GM13977 (cell line): ENCODE measurements around the gene CASZ1.
A peak's percentile ranks its signal among the peaks of the same experiment; 100 is the strongest.

Source experiments
- DNase-seq: peaks from one replicate; pipeline ENCODE4 v3.0.0; 2012; ENCODE audit warnings: low spot score
- in situ Hi-C: fragments of 300-500 bp; cut with MboI; formaldehyde crosslinking; loops from one replicate; pipeline ENCODE4 v1.12.0; 2022; ENCODE audit warnings: low sequenced_read_pairs, low pct_unique_long_range_greater_than_20kb, mixed read lengths, inconsistent platforms; ENCODE audit not compliant: unreplicated experiment
- TF ChIP-seq, protein P1 (sequence below): IDR thresholded peaks from 2 replicates; pipeline ENCODE4 v1.5.1; 2012; ENCODE audit warnings: mild to moderate bottlenecking, control low read depth; ENCODE audit not compliant: insufficient read depth; ENCODE audit errors: extremely low read depth, missing control alignments

CASZ1 gene, protein sequence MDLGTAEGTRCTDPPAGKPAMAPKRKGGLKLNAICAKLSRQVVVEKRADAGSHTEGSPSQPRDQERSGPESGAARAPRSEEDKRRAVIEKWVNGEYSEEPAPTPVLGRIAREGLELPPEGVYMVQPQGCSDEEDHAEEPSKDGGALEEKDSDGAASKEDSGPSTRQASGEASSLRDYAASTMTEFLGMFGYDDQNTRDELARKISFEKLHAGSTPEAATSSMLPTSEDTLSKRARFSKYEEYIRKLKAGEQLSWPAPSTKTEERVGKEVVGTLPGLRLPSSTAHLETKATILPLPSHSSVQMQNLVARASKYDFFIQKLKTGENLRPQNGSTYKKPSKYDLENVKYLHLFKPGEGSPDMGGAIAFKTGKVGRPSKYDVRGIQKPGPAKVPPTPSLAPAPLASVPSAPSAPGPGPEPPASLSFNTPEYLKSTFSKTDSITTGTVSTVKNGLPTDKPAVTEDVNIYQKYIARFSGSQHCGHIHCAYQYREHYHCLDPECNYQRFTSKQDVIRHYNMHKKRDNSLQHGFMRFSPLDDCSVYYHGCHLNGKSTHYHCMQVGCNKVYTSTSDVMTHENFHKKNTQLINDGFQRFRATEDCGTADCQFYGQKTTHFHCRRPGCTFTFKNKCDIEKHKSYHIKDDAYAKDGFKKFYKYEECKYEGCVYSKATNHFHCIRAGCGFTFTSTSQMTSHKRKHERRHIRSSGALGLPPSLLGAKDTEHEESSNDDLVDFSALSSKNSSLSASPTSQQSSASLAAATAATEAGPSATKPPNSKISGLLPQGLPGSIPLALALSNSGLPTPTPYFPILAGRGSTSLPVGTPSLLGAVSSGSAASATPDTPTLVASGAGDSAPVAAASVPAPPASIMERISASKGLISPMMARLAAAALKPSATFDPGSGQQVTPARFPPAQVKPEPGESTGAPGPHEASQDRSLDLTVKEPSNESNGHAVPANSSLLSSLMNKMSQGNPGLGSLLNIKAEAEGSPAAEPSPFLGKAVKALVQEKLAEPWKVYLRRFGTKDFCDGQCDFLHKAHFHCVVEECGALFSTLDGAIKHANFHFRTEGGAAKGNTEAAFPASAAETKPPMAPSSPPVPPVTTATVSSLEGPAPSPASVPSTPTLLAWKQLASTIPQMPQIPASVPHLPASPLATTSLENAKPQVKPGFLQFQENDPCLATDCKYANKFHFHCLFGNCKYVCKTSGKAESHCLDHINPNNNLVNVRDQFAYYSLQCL (N-terminal part only)

DNA sequence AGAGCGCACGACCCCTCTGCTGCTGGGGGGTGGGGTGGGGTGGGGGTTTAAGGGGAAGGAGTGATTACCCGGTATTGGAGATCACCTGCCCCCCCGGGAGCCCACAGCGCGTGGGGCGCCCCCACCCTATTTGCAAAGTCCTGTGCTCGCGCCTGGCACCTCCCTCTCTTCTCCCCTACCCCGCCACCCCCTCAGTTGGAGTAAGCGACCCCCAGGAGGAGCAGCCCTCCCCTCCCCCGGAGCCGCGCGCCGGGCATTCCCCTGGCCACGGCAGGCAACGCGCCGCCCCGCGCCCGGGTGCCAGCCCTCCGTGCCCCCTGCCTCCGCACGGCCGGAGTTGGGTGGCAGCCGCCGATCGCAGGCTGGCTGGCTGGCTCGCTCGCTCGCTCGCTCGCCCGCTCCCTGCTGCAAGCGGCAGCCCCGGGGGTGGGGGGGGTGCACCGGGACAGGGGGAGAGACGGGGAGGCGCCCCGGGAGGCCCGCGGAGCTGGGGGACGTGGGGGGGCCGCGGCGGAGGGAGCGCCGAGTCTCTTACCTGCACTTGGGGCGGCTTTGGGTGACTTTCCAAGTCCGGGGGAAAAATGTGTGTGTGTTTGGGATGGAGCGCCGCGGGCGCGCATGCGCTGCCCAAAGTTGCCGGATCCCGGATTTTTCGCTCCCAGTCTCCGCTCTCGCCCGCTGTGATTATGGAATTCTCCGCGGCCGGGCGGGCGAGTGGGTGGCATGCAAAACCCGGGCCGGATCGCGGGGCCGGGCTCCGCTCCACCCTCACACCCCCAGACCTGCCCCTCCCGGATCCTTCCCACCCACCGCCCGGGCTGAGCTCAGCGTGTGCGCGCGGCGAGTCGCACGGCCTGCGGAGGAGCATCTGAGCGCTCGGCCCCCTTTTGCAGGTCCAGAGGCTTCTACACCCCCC, at the start of gene CASZ1:
Gene CASZ1 (minus strand): TSS at position 618 of the 916 bp plus-strand sequence. CDS start 102,757 bp downstream, outside the sequence.
- DNase-seq = peak; percentile 49
- in situ Hi-C loops = no loop called here
- TF ChIP-seq, protein P1, sequence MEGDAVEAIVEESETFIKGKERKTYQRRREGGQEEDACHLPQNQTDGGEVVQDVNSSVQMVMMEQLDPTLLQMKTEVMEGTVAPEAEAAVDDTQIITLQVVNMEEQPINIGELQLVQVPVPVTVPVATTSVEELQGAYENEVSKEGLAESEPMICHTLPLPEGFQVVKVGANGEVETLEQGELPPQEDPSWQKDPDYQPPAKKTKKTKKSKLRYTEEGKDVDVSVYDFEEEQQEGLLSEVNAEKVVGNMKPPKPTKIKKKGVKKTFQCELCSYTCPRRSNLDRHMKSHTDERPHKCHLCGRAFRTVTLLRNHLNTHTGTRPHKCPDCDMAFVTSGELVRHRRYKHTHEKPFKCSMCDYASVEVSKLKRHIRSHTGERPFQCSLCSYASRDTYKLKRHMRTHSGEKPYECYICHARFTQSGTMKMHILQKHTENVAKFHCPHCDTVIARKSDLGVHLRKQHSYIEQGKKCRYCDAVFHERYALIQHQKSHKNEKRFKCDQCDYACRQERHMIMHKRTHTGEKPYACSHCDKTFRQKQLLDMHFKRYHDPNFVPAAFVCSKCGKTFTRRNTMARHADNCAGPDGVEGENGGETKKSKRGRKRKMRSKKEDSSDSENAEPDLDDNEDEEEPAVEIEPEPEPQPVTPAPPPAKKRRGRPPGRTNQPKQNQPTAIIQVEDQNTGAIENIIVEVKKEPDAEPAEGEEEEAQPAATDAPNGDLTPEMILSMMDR = no peak

DNA sequence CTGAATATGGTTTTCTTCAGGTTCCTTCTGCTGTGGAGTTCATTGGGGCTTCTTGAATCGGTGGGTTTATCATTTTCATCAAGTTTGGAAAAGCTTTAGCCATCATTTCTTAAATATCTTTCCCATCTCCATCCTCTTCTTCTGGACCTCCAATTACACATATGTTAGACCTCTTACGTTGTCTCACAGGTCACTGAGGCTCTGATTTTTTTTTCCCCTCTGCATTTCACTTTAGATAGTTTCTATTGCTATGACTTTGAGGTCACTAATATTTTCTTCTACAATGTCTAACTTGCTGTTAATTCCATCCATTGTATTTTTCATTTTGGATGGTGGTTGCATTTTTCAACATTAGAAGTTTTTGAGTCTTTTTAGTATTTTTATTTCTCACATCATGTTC, 47.3 kb upstream of the CASZ1 start:
- no peak for DNase-seq
- TF ChIP-seq, protein P1 = no peak
- in situ Hi-C loops = no loop called here

GRCh38 chr1:10841118-10841517, 44.7 kb upstream of the CASZ1 start:
- DNase-seq = no peak
- TF ChIP-seq, protein P1 = no peak
- in situ Hi-C loops = no loop called here

GRCh38 chr1:10839188-10839770, 42.8 kb upstream of the CASZ1 start:
- TF ChIP-seq, protein P1 = no peak
- in situ Hi-C loops = no loop called here
- no peak for DNase-seq

- DNase-seq = no peak
- TF ChIP-seq, protein P1 = no peak
- in situ Hi-C loops = no loop called here
These were observed 42.1 kb upstream of the CASZ1 start for GRCh38 chr1:10838541-10838940.
